Measurements from ENCODE around the gene KCNK1.

GRCh38 chr1:233668725-233669294 lies 54.9 kb downstream of the KCNK1 start:
- TF ChIP-seq POLR2A (IDR thresholded peaks at IDR 0.05; ENCODE audit: extremely low read depth, insufficient read length) (no peak), CTCF (IDR thresholded peaks at IDR 0.05; ENCODE audit: low read depth, low read length) (no peak), MAX (IDR thresholded peaks at IDR 0.05; ENCODE audit: low read depth, low read length) (no peak), MYC (IDR thresholded peaks at IDR 0.05; ENCODE audit: low read depth, low read length) (no peak)
